Bronchial epithelial cell (primary cell): ENCODE data around the gene PRTFDC1. TPM values are rescaled to one million over a fixed set of nuclear protein-coding genes. Genes with fewer than 3 reads are reported as not detected.
A peak's percentile ranks its signal among the peaks of the same experiment; 100 is the strongest.

ENCODE experiments used
- DNase-seq: peaks from one replicate; pipeline ENCODE4 v3.0.0-alpha.2; 2010; ENCODE audit warnings: low read depth
- FAIRE-seq: peaks from 2 replicates; lab custom pipeline; 2011; peaks lifted over from hg19 to GRCh38; lab: Jason Lieb, UNC
- H3K27me3 ChIP-seq: 2 replicates; pipeline ENCODE4 v1.5.1; 2011; ENCODE audit warnings: low read length; ENCODE audit not compliant: control insufficient read depth, insufficient read depth
- H3K36me3 ChIP-seq: 2 replicates; pipeline ENCODE4 v1.5.1; 2011; ENCODE audit warnings: low read length; ENCODE audit not compliant: control insufficient read depth, insufficient read depth
- H3K4me3 ChIP-seq: 2 replicates; pipeline ENCODE4 v1.5.1; 2011; ENCODE audit warnings: mild to moderate bottlenecking, low read depth, low read length, control low read depth
- total RNA-seq: library from RNA; depleted of rRNA; stranded (reverse); fragments of >200 nt; gene quantifications from 2 replicates; pipeline ENCODE4 v1.2.1, GENCODE V29; 2014
- TF ChIP-seq, protein P1 (sequence below): IDR thresholded peaks from 2 replicates; pipeline ENCODE4 v1.5.1; 2011; ENCODE audit warnings: mild to moderate bottlenecking, moderate library complexity, low read length, control low read depth, inconsistent platforms; ENCODE audit not compliant: insufficient read depth, severe bottlenecking

PRTFDC1 gene, protein sequence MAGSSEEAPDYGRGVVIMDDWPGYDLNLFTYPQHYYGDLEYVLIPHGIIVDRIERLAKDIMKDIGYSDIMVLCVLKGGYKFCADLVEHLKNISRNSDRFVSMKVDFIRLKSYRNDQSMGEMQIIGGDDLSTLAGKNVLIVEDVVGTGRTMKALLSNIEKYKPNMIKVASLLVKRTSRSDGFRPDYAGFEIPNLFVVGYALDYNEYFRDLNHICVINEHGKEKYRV
- 2.4 and 5.5 TPM in 2 replicates for total RNA-seq

- FAIRE-seq: no peak
- DNase-seq: no peak
Measured at GRCh38 chr10:24952143-24952706, at the start of gene PRTFDC1. TSS of gene PRTFDC1 (minus strand) at chr10:24952606. CDS start at chr10:24952575, 31 bp downstream.

DNA sequence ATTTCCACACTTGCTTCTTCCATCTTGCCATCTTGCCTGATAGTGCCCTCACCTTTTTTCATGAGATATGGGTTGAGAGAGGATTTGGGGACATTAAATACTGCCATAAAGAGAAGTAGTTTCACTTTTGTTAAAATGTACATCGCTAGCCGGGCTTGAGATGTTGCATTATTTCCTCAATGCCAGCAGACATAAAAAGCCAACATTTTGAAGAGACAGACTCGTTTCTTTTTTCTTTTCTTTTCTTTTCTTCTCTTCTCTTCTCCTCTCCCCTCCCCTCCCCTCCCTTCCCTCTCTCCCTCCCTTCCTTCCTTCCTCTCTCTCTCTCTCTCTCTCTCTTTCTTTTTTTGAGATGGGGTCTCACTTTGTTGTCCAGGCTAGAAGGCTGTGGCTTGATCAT lies 45.6 kb upstream of the PRTFDC1 start:
- H3K27me3 ChIP-seq: no peaks in the 10 kb centered on the region
- no peak for DNase-seq
- no peak overlapping the region for H3K4me3 ChIP-seq
- TF ChIP-seq, protein P1, sequence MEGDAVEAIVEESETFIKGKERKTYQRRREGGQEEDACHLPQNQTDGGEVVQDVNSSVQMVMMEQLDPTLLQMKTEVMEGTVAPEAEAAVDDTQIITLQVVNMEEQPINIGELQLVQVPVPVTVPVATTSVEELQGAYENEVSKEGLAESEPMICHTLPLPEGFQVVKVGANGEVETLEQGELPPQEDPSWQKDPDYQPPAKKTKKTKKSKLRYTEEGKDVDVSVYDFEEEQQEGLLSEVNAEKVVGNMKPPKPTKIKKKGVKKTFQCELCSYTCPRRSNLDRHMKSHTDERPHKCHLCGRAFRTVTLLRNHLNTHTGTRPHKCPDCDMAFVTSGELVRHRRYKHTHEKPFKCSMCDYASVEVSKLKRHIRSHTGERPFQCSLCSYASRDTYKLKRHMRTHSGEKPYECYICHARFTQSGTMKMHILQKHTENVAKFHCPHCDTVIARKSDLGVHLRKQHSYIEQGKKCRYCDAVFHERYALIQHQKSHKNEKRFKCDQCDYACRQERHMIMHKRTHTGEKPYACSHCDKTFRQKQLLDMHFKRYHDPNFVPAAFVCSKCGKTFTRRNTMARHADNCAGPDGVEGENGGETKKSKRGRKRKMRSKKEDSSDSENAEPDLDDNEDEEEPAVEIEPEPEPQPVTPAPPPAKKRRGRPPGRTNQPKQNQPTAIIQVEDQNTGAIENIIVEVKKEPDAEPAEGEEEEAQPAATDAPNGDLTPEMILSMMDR: no peak
- H3K36me3 ChIP-seq: no peaks in the 10 kb centered on the region
- no peak for FAIRE-seq

More at GRCh38 chr10:24952143-24952706, at the start of gene PRTFDC1:
- no peaks in the 10 kb centered on the region for H3K27me3 ChIP-seq
- TF ChIP-seq, protein P1: peak; percentile 45
- peak within 1 kb of the TSS; percentile 59 for H3K4me3 ChIP-seq
- no peaks in the 10 kb centered on the region for H3K36me3 ChIP-seq

- Histone ChIP-seq H3K36me3 (no peaks in the 10 kb centered on the region), H3K4me3 (no peak overlapping the region), H3K27me3 (no peaks in the 10 kb centered on the region)
- DNase-seq: no peak
- TF ChIP-seq, protein P1: no peak
- no peak for FAIRE-seq
Measured at GRCh38 chr10:24995072-24995471, 42.7 kb upstream of the PRTFDC1 start.

DNA sequence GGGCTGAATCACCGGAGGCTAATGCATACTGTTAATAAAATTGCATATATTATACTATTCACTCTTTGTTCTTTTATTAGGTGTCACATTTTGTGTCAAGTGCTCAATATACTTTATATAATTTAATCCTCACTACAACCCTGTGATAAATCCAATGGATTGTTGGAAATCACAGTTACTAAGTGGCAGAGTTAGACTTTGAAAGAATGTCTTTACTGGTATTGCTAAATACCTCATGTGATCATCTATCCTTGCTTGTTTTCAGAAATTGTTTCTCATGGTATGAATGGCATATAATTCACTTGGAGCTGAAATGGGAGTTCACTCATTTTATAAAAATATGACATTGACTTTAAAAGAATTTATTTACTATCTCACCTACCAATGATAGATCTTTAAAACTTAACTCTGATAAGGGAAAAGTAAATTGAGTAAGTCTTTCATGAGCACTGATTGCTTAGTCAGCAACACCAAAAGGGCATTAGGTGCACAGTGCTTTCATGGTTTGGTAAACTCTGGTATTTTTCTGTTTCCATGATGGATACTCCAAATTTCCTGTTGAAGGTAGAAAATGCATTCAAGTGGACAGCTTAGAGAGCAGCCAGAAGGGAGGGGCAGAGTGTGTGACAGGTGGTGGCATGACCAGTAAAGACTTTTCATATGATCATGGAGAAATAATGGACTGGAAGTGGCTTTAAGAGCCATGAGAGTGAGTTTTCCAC lies 41.0 kb upstream of the PRTFDC1 start:
- FAIRE-seq: no peak
- TF ChIP-seq, protein P1: no peak
- H3K4me3 ChIP-seq: no peak overlapping the region
- no peaks in the 10 kb centered on the region for H3K36me3 ChIP-seq
- H3K27me3 ChIP-seq: no peaks in the 10 kb centered on the region
- DNase-seq: no peak

DNA sequence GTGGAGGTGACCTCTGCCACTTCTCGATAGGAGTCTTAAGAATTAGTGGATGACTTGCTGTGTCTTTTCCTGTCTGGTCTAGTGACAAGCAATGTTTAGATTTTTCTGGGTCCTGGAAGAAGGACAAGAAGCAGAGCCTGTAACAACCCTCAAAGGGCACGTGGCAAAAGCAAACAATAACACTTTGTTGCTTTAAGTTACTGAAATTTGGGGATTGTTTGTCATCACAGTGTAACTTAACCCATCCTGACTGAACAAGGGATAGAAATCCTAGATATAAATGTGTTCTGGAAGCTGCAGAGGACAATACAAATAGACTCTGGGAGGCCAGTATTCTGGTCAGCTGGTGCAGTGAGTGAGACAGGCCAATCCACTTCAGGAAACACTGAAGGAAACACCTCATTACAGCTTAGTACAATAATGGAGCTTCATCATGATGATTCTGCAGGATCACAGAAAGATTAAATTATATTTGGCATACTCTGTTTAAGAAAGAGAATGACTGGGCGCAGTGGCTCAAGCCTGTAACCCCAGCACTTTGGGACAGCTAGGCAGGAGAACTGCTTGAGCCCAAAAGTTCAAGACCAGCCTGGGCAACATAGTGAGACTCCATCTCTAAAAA lies 40.2 kb upstream of the PRTFDC1 start:
- no peak overlapping the region for H3K4me3 ChIP-seq
- DNase-seq (no peak), FAIRE-seq (no peak)
- TF ChIP-seq, protein P1: no peak
- H3K27me3 ChIP-seq: no peaks in the 10 kb centered on the region
- no peaks in the 10 kb centered on the region for H3K36me3 ChIP-seq
